ENCODE data around the gene IST1. TPM values are rescaled to one million over a fixed set of nuclear protein-coding genes. Genes with fewer than 3 reads are reported as not detected.

IST1 gene
- total and polyA plus RNA-seq, 7 donors: 69.2 to 115 (median 85.4) TPM

Other genes with a start within 250 kb of the IST1 start
- 1 to 10 TPM; 3.7 to 5.2 (median 4.3) TPM for gene PHLPP2, start 170.8 kb upstream of the IST1 start, total RNA-seq
- 1 to 10 TPM in 2 of 3 donors, under 1 TPM in 1; 0.96 to 2.9 (median 1.0) TPM for gene PHLPP2, start 170.8 kb upstream of the IST1 start, polyA plus RNA-seq
- gene AP1G1, start 86.7 kb upstream of the IST1 start, total RNA-seq: 10 to 100 TPM; 54.1 to 69.8 (median 62.8) TPM
- gene AP1G1, start 86.7 kb upstream of the IST1 start, polyA plus RNA-seq: 10 to 100 TPM; 19.7 to 67.3 (median 25.6) TPM
- 10 to 100 TPM; 18.1 to 28.0 (median 22.4) TPM for gene ATXN1L, start 49.6 kb upstream of the IST1 start, total RNA-seq
- 10 to 100 TPM in 1 of 3 donors, 1 to 10 TPM in 2; 5.9 to 20.1 (median 5.9) TPM for gene ATXN1L, start 49.6 kb upstream of the IST1 start, polyA plus RNA-seq
- 1 to 10 TPM; 3.1 to 6.1 (median 4.3) TPM for gene ZNF821, start 11.3 kb upstream of the IST1 start, total RNA-seq
- gene ZNF821, start 11.3 kb upstream of the IST1 start, polyA plus RNA-seq: 1 to 10 TPM in 2 of 3 donors, under 1 TPM in 1; 0.87 to 4.7 (median 3.0) TPM
- under 1 TPM in 3 of 4 donors, not detected in 1; 0.04 to 0.13 (median 0.08) TPM for gene PKD1L3, start 104.9 kb downstream of the IST1 start, total RNA-seq
- gene PKD1L3, start 104.9 kb downstream of the IST1 start, polyA plus RNA-seq: under 1 TPM in 1 of 3 donors, not detected in 2; 0.03 TPM
- 10 to 100 TPM in 1 of 4 donors, 1 to 10 TPM in 3; 7.3 to 12.5 (median 8.8) TPM for gene DHODH, start 113.2 kb downstream of the IST1 start, total RNA-seq
- gene DHODH, start 113.2 kb downstream of the IST1 start, polyA plus RNA-seq: 10 to 100 TPM in 2 of 3 donors, 1 to 10 TPM in 1; 7.6 to 13.4 (median 10.9) TPM
- 10 to 100 TPM in 2 of 4 donors, 1 to 10 TPM in 2; 2.6 to 17.3 (median 7.2) TPM for gene HP, start 159.0 kb downstream of the IST1 start, total RNA-seq
- gene HP, start 159.0 kb downstream of the IST1 start, polyA plus RNA-seq: 10 to 100 TPM in 1 of 3 donors, 1 to 10 TPM in 2; 2.3 to 13.0 (median 9.3) TPM
- 1 to 10 TPM in 2 of 4 donors, under 1 TPM in 1, not detected in 1; 0.36 to 2.0 (median 1.8) TPM for gene HPR, start 167.7 kb downstream of the IST1 start, total RNA-seq
- 1 to 10 TPM in 1 of 3 donors, under 1 TPM in 2; 0.34 to 1.1 (median 0.49) TPM for gene HPR, start 167.7 kb downstream of the IST1 start, polyA plus RNA-seq
- 10 to 100 TPM in 1 of 4 donors, 1 to 10 TPM in 3; 6.7 to 13.1 (median 8.7) TPM for gene TXNL4B, start 198.1 kb downstream of the IST1 start, total RNA-seq
- gene TXNL4B, start 198.1 kb downstream of the IST1 start, polyA plus RNA-seq: 10 to 100 TPM in 2 of 3 donors, 1 to 10 TPM in 1; 8.3 to 52.1 (median 20.7) TPM
- gene DHX38, start 198.3 kb downstream of the IST1 start, total RNA-seq: 10 to 100 TPM; 34.0 to 58.2 (median 50.2) TPM
- 10 to 100 TPM; 32.8 to 71.9 (median 54.2) TPM for gene DHX38, start 198.3 kb downstream of the IST1 start, polyA plus RNA-seq

Measured in psoas muscle (tissue), 7 donors.